Measurements from ENCODE around the gene CASP7. TPM values are rescaled to one million over a fixed set of nuclear protein-coding genes. Genes with fewer than 3 reads are reported as not detected.

Gene CASP7
- total RNA-seq, 1 experiment from 2014 or later, result 4.7 TPM

- Histone ChIP-seq H2BK120ac (ENCODE audit: low read depth, low read length, poor library complexity, severe bottlenecking) (no peak overlapping the region), H3K79me2 (ENCODE audit: insufficient read depth, low read length) (no peaks in the 10 kb centered on the region), H3T11ph (ENCODE audit: low read length) (no peak overlapping the region), H2BK15ac (ENCODE audit: low read depth, low read length) (no peak overlapping the region), H4K20me1 (ENCODE audit: control insufficient read depth, insufficient read depth, insufficient read length) (no peaks in the 10 kb centered on the region), H4K91ac (ENCODE audit: insufficient read length, low read depth, low read length) (no peak overlapping the region), H3K4me1 (ENCODE audit: insufficient read depth, low read length) (no peaks in the 10 kb centered on the region), H3K14ac (ENCODE audit: insufficient read depth, low read length) (no peak overlapping the region), H3K9ac (ENCODE audit: extremely low read depth, insufficient read length, low read length) (no peak overlapping the region), H3K9me3 (ENCODE audit: control insufficient read depth, low read depth, low read length) (no peaks in the 10 kb centered on the region), H2BK5ac (ENCODE audit: insufficient read length, low read length) (no peak overlapping the region), H3K27ac (ENCODE audit: insufficient read length, low read depth, low read length) (no peak overlapping the region), H2BK20ac (ENCODE audit: low read depth, low read length, poor library complexity, severe bottlenecking) (no peak overlapping the region), H3K23me2 (ENCODE audit: insufficient read length, low read depth, low read length, poor library complexity, severe bottlenecking) (no peaks in the 10 kb centered on the region), H2AK5ac (ENCODE audit: insufficient read length, low read length) (no peak overlapping the region), H3K18ac (ENCODE audit: insufficient read length, low read depth, low read length) (no peak overlapping the region), H4K5ac (ENCODE audit: insufficient read length, low read depth, low read length) (no peak overlapping the region), H3K23ac (ENCODE audit: insufficient read length, low read depth, low read length) (no peak overlapping the region), H2AFZ (ENCODE audit: low read length) (no peak overlapping the region), H3K56ac (ENCODE audit: insufficient read length, low read depth, low read length) (no peak overlapping the region), H3K79me1 (ENCODE audit: insufficient read depth, low read depth, low read length, poor library complexity, severe bottlenecking) (no peaks in the 10 kb centered on the region), H3K4me2 (ENCODE audit: insufficient read depth, insufficient read length, low read length) (no peak overlapping the region), H3K4ac (ENCODE audit: low read depth, low read length) (no peak overlapping the region), H4K8ac (replicated peaks; ENCODE audit: insufficient read length, low read depth, low read length) (no peak overlapping the region), H2BK12ac (ENCODE audit: insufficient read length, low read depth, low read length) (no peak overlapping the region), H3K27me3 (ENCODE audit: insufficient read depth, low read length) (no peaks in the 10 kb centered on the region)
- no peaks in the 10 kb centered on the region for H3K9me3 Mint-ChIP-seq
- peaks cover 8% of the 10 kb centered on the region for H3K27me3 Mint-ChIP-seq (ENCODE audit: low read depth)
- DNase-seq, result no peak
- WGBS (ENCODE audit: extremely low coverage, insufficient read length, low lambda C conversion rate), result no CpG with 5 or more reads among the region's 7 CpGs
- H3K4me1 Mint-ChIP-seq, result peaks cover 0 to 6% of the 10 kb centered on the region in 2 experiments; a peak in 1 of 4 replicates
- H3K27ac Mint-ChIP-seq, result no peak overlapping the region
- no peak overlapping the region for H3K4me3 Mint-ChIP-seq
- TF ChIP-seq CTCF (conservative IDR thresholded peaks at IDR 0.05), result no peak
- H3K36me3 Mint-ChIP-seq (ENCODE audit: insufficient read depth in 1 of 3, low read depth in 3 of 3), result no peaks in the 10 kb centered on the region
Measured at GRCh38 chr10:113644185-113645120, 35.3 kb upstream of the CASP7 start.

Measured in H9 (cell line).